ENCODE measurements around the gene TMOD3. TPM values are rescaled to one million over a fixed set of nuclear protein-coding genes. Genes with fewer than 3 reads are reported as not detected.

Gene TMOD3
- total and polyA plus RNA-seq, 2 experiments from 2014 or later = 26.1 to 29.9 TPM

GRCh38 chr15:51866751-51867150 lies 37.3 kb downstream of the TMOD3 start:
- H3K9me2 ChIP-seq (ENCODE audit: insufficient read depth) = 0 out of 2 replicates have a peak, but pooled peaks cover 3% of the 10 kb centered on the region
- H3K36me3 Mint-ChIP-seq (ENCODE audit: low read depth) = peaks cover 31% of the 10 kb centered on the region
- ATAC-seq (no peak), DNase-seq (ENCODE audit: low spot score) (no peak)
- H3K79me2 ChIP-seq (replicated peaks; ENCODE audit: insufficient read depth) = no peaks in the 10 kb centered on the region
- no peak overlapping the region for H3K4me2 ChIP-seq
- H3K36me3 ChIP-seq (ENCODE audit: insufficient read depth) = peaks cover 4% of the 10 kb centered on the region; the same call in 1 of the 2 replicates
- no peaks in the 10 kb centered on the region for H3F3A ChIP-seq (replicated peaks; ENCODE audit: low read depth)
- H2AFZ ChIP-seq = no peak overlapping the region
- no peaks in the 10 kb centered on the region for H3K27me3 Mint-ChIP-seq (ENCODE audit: insufficient read depth, low read depth, poor library complexity)
- H3K27me3 ChIP-seq (ENCODE audit: insufficient read depth) = no peaks in the 10 kb centered on the region
- H3K4me3 Mint-ChIP-seq = no peak overlapping the region
- H3K27ac Mint-ChIP-seq = peak overlapping the region; percentile 41; the same call in 1 of the 2 replicates
- no peaks in the 10 kb centered on the region; the same call in 2 of the 3 replicates for H3K9me3 Mint-ChIP-seq
- H4K20me1 ChIP-seq (replicated peaks; ENCODE audit: insufficient read depth) = no peaks in the 10 kb centered on the region
- peaks cover 23% of the 10 kb centered on the region for H3K4me1 Mint-ChIP-seq
- H3K4me3 ChIP-seq = no peak overlapping the region
- H3K27ac ChIP-seq (ENCODE audit: low read depth) = no peak overlapping the region
- TF ChIP-seq CTCF (conservative IDR thresholded peaks at IDR 0.05; ENCODE audit: low read depth in 2 of 2) = no peak
- no peak for TF ChIP-seq ZNF331 (CRISPR knock-in tag; IDR thresholded peaks at IDR 0.05; ENCODE audit: low read depth)
- peaks cover 35% of the 10 kb centered on the region for H3K4me1 ChIP-seq (ENCODE audit: insufficient read depth)

DNA sequence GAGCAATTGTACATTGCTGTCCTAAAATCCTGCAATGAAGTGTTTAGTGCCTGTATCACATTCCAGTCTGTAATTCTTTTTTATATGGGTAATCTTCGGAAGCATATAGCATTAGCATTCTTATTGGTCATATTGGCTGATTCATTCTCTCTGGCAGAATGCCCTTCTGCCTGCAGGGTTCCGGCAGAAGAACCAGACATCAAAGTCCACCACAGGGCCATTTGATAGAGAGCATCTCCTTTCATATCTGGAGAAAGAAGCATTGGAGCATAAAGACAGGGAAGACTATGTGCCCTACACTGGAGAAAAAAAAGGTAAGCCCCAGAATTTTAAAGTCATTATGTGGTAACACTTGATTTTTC lies 39.6 kb downstream of the TMOD3 start:
- H3K36me3 Mint-ChIP-seq (ENCODE audit: low read depth) = peaks cover 28% of the 10 kb centered on the region
- H3K4me1 Mint-ChIP-seq = peaks cover 19% of the 10 kb centered on the region
- Histone ChIP-seq H3K36me3 (ENCODE audit: insufficient read depth) (peaks cover 4% of the 10 kb centered on the region; the same call in 1 of the 2 replicates), H3K27me3 (ENCODE audit: insufficient read depth) (no peaks in the 10 kb centered on the region), H2AFZ (no peak overlapping the region), H4K20me1 (replicated peaks; ENCODE audit: insufficient read depth) (no peaks in the 10 kb centered on the region), H3K9me2 (ENCODE audit: insufficient read depth) (0 out of 2 replicates have a peak, but pooled peaks cover 3% of the 10 kb centered on the region), H3F3A (replicated peaks; ENCODE audit: low read depth) (no peaks in the 10 kb centered on the region), H3K4me2 (no peak overlapping the region), H3K79me2 (replicated peaks; ENCODE audit: insufficient read depth) (no peaks in the 10 kb centered on the region), H3K4me3 (no peak overlapping the region), H3K27ac (ENCODE audit: low read depth) (no peak overlapping the region), H3K4me1 (ENCODE audit: insufficient read depth) (peaks cover 25% of the 10 kb centered on the region)
- DNase-seq (ENCODE audit: low spot score) (no peak), ATAC-seq (no peak)
- H3K27ac Mint-ChIP-seq = no peak overlapping the region
- H3K4me3 Mint-ChIP-seq = no peak overlapping the region
- H3K9me3 Mint-ChIP-seq = no peaks in the 10 kb centered on the region; the same call in 2 of the 3 replicates
- H3K27me3 Mint-ChIP-seq (ENCODE audit: insufficient read depth, low read depth, poor library complexity) = no peaks in the 10 kb centered on the region
- TF ChIP-seq CREB1 (CRISPR knock-in tag; IDR thresholded peaks at IDR 0.05; ENCODE audit: low read depth) = no peak
- TF ChIP-seq NANOG (IDR thresholded peaks at IDR 0.05; ENCODE audit: borderline replicate concordance) = no peak
- TF ChIP-seq STAT1 (IDR thresholded peaks at IDR 0.05; ENCODE audit: unreplicated experiment) = no peak
- no peak for TF ChIP-seq ZNF114 (CRISPR knock-in tag; IDR thresholded peaks at IDR 0.05)
- TF ChIP-seq, protein P1, sequence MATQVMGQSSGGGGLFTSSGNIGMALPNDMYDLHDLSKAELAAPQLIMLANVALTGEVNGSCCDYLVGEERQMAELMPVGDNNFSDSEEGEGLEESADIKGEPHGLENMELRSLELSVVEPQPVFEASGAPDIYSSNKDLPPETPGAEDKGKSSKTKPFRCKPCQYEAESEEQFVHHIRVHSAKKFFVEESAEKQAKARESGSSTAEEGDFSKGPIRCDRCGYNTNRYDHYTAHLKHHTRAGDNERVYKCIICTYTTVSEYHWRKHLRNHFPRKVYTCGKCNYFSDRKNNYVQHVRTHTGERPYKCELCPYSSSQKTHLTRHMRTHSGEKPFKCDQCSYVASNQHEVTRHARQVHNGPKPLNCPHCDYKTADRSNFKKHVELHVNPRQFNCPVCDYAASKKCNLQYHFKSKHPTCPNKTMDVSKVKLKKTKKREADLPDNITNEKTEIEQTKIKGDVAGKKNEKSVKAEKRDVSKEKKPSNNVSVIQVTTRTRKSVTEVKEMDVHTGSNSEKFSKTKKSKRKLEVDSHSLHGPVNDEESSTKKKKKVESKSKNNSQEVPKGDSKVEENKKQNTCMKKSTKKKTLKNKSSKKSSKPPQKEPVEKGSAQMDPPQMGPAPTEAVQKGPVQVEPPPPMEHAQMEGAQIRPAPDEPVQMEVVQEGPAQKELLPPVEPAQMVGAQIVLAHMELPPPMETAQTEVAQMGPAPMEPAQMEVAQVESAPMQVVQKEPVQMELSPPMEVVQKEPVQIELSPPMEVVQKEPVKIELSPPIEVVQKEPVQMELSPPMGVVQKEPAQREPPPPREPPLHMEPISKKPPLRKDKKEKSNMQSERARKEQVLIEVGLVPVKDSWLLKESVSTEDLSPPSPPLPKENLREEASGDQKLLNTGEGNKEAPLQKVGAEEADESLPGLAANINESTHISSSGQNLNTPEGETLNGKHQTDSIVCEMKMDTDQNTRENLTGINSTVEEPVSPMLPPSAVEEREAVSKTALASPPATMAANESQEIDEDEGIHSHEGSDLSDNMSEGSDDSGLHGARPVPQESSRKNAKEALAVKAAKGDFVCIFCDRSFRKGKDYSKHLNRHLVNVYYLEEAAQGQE (IDR thresholded peaks at IDR 0.05; ENCODE audit: unreplicated experiment) = no peak
- TF ChIP-seq JUNB (IDR thresholded peaks at IDR 0.05; ENCODE audit: unreplicated experiment) = no peak
- TF ChIP-seq, protein P2, sequence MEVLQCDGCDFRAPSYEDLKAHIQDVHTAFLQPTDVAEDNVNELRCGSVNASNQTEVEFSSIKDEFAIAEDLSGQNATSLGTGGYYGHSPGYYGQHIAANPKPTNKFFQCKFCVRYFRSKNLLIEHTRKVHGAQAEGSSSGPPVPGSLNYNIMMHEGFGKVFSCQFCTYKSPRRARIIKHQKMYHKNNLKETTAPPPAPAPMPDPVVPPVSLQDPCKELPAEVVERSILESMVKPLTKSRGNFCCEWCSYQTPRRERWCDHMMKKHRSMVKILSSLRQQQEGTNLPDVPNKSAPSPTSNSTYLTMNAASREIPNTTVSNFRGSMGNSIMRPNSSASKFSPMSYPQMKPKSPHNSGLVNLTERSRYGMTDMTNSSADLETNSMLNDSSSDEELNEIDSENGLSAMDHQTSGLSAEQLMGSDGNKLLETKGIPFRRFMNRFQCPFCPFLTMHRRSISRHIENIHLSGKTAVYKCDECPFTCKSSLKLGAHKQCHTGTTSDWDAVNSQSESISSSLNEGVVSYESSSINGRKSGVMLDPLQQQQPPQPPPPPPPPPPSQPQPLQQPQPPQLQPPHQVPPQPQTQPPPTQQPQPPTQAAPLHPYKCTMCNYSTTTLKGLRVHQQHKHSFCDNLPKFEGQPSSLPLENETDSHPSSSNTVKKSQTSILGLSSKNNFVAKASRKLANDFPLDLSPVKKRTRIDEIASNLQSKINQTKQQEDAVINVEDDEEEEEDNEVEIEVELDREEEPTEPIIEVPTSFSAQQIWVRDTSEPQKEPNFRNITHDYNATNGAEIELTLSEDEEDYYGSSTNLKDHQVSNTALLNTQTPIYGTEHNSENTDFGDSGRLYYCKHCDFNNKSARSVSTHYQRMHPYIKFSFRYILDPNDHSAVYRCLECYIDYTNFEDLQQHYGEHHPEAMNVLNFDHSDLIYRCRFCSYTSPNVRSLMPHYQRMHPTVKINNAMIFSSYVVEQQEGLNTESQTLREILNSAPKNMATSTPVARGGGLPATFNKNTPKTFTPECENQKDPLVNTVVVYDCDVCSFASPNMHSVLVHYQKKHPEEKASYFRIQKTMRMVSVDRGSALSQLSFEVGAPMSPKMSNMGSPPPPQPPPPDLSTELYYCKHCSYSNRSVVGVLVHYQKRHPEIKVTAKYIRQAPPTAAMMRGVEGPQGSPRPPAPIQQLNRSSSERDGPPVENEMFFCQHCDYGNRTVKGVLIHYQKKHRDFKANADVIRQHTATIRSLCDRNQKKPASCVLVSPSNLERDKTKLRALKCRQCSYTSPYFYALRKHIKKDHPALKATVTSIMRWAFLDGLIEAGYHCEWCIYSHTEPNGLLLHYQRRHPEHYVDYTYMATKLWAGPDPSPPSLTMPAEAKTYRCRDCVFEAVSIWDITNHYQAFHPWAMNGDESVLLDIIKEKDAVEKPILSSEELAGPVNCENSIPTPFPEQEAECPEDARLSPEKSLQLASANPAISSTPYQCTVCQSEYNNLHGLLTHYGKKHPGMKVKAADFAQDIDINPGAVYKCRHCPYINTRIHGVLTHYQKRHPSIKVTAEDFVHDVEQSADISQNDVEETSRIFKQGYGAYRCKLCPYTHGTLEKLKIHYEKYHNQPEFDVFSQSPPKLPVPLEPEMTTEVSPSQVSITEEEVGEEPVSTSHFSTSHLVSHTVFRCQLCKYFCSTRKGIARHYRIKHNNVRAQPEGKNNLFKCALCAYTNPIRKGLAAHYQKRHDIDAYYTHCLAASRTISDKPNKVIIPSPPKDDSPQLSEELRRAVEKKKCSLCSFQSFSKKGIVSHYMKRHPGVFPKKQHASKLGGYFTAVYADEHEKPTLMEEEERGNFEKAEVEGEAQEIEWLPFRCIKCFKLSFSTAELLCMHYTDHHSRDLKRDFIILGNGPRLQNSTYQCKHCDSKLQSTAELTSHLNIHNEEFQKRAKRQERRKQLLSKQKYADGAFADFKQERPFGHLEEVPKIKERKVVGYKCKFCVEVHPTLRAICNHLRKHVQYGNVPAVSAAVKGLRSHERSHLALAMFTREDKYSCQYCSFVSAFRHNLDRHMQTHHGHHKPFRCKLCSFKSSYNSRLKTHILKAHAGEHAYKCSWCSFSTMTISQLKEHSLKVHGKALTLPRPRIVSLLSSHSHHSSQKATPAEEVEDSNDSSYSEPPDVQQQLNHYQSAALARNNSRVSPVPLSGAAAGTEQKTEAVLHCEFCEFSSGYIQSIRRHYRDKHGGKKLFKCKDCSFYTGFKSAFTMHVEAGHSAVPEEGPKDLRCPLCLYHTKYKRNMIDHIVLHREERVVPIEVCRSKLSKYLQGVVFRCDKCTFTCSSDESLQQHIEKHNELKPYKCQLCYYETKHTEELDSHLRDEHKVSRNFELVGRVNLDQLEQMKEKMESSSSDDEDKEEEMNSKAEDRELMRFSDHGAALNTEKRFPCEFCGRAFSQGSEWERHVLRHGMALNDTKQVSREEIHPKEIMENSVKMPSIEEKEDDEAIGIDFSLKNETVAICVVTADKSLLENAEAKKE (CRISPR knock-in tag; IDR thresholded peaks at IDR 0.05) = no peak
- TF ChIP-seq ZNF331 (CRISPR knock-in tag; IDR thresholded peaks at IDR 0.05; ENCODE audit: low read depth) = no peak
- no peak for TF ChIP-seq EZH2phosphoT487 (IDR thresholded peaks at IDR 0.05; ENCODE audit: unreplicated experiment)

Measured in GM23338 (cell line).